Measurements from ENCODE around the gene PPP2R5C. TPM values are rescaled to one million over a fixed set of nuclear protein-coding genes. Genes with fewer than 3 reads are reported as not detected.

Gene PPP2R5C
- total and polyA plus RNA-seq, 9 of the 15 experiments (the other 6 are each of a cell fraction or from before 2014, with no cell fraction given) = 284 to 617 (median 395) TPM

- TF ChIP-seq, protein P1, sequence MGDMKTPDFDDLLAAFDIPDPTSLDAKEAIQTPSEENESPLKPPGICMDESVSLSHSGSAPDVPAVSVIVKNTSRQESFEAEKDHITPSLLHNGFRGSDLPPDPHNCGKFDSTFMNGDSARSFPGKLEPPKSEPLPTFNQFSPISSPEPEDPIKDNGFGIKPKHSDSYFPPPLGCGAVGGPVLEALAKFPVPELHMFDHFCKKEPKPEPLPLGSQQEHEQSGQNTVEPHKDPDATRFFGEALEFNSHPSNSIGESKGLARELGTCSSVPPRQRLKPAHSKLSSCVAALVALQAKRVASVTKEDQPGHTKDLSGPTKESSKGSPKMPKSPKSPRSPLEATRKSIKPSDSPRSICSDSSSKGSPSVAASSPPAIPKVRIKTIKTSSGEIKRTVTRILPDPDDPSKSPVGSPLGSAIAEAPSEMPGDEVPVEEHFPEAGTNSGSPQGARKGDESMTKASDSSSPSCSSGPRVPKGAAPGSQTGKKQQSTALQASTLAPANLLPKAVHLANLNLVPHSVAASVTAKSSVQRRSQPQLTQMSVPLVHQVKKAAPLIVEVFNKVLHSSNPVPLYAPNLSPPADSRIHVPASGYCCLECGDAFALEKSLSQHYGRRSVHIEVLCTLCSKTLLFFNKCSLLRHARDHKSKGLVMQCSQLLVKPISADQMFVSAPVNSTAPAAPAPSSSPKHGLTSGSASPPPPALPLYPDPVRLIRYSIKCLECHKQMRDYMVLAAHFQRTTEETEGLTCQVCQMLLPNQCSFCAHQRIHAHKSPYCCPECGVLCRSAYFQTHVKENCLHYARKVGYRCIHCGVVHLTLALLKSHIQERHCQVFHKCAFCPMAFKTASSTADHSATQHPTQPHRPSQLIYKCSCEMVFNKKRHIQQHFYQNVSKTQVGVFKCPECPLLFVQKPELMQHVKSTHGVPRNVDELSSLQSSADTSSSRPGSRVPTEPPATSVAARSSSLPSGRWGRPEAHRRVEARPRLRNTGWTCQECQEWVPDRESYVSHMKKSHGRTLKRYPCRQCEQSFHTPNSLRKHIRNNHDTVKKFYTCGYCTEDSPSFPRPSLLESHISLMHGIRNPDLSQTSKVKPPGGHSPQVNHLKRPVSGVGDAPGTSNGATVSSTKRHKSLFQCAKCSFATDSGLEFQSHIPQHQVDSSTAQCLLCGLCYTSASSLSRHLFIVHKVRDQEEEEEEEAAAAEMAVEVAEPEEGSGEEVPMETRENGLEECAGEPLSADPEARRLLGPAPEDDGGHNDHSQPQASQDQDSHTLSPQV (IDR thresholded peaks at IDR 0.05) = 0 out of 2 replicates have a peak, but pooled peaks have one; percentile 36
- TF ChIP-seq ZNF79 (CRISPR knock-in tag; IDR thresholded peaks at IDR 0.05; ENCODE audit: low read depth) (no peak), ZNF224 (CRISPR knock-in tag; IDR thresholded peaks at IDR 0.05) (no peak), GATA2 (CRISPR knock-in tag; IDR thresholded peaks at IDR 0.05) (0 out of 2 replicates have a peak, but pooled peaks have one; percentile 10), MYC (IDR thresholded peaks at IDR 0.05; ENCODE audit: low read depth, low read length) (peak; percentile 76), MYC (CRISPR knock-in tag; IDR thresholded peaks at IDR 0.05; ENCODE audit: borderline replicate concordance, low read depth) (no peak), XRCC5 (IDR thresholded peaks at IDR 0.05; ENCODE audit: low read depth, low read length) (no peak), TFAM (CRISPR knock-in tag; conservative IDR thresholded peaks at IDR 0.05) (no peak), TAF15 (IDR thresholded peaks at IDR 0.05; ENCODE audit: low read depth, low read length) (no peak), KHSRP (IDR thresholded peaks at IDR 0.05) (no peak), WHSC1 (IDR thresholded peaks at IDR 0.05; ENCODE audit: low read length) (no peak), KAT7 (CRISPR knock-in tag; IDR thresholded peaks at IDR 0.05; ENCODE audit: borderline replicate concordance) (no peak), THRAP3 (IDR thresholded peaks at IDR 0.05; ENCODE audit: borderline replicate concordance) (no peak), ZNF280A (IDR thresholded peaks at IDR 0.05; ENCODE audit: low read depth, partially characterized antibody) (no peak), SPI1 (IDR thresholded peaks at IDR 0.05; ENCODE audit: borderline replicate concordance, low read depth, low read length) (no peak), EZH2 (IDR thresholded peaks at IDR 0.05; ENCODE audit: borderline replicate concordance, low read depth, low read length) (no peak), ADNP (tag; IDR thresholded peaks at IDR 0.05) (no peak), BHLHE40 (IDR thresholded peaks at IDR 0.05; ENCODE audit: low read length) (no peak), MXI1 (IDR thresholded peaks at IDR 0.05; ENCODE audit: low read depth, low read length) (peak; percentile 64), RBM17 (IDR thresholded peaks at IDR 0.05; ENCODE audit: borderline replicate concordance, low read depth, low read length) (no peak), CBX8 (IDR thresholded peaks at IDR 0.05; ENCODE audit: borderline replicate concordance, extremely low read depth, low read depth, low read length, poor library complexity, severe bottlenecking) (no peak), FOXK2 (conservative IDR thresholded peaks at IDR 0.05 in 1 of 2, IDR thresholded peaks at IDR 0.05 in 1 of 2; ENCODE audit: low read depth in 2 of 2) (peak in 1 of 2 experiments; percentile 71; a peak in 2 of 4 replicates), KAT2B (IDR thresholded peaks at IDR 0.05; ENCODE audit: low read depth, low read length) (no peak), ATF7 (IDR thresholded peaks at IDR 0.05) (no peak)
Measured at GRCh38 chr14:101957406-101958234, 196.1 kb downstream of the PPP2R5C start (continued).
